H9 (cell line): Measurements from ENCODE around the gene ENKD1. TPM values are rescaled to one million over a fixed set of nuclear protein-coding genes. Genes with fewer than 3 reads are reported as not detected.

Experiments used
- DNase-seq: peaks from one replicate; pipeline ENCODE4 v3.0.0-alpha.2; 2017
- H2AFZ ChIP-seq: one replicate; pipeline ENCODE4 v1.6.1; 2013; ENCODE audit warnings: mild to moderate bottlenecking, low read length, control low read depth, moderate library complexity
- H2AK5ac ChIP-seq: 2 replicates; pipeline ENCODE4 v1.6.1; 2013; ENCODE audit warnings: low read length, control low read depth, mixed read lengths; ENCODE audit not compliant: insufficient read length
- H2BK120ac ChIP-seq: one replicate; pipeline ENCODE4 v1.6.1; 2013; ENCODE audit warnings: low read depth, mild to moderate bottlenecking, low read length, control low read depth, inconsistent platforms; ENCODE audit not compliant: poor library complexity, severe bottlenecking
- H2BK12ac ChIP-seq: 2 replicates; pipeline ENCODE4 v1.6.1; 2013; ENCODE audit warnings: low read length, control low read depth, mixed read lengths, low read depth; ENCODE audit not compliant: insufficient read length
- H2BK15ac ChIP-seq: 2 replicates; pipeline ENCODE4 v1.6.1; 2013; ENCODE audit warnings: low read depth, low read length, control low read depth
- H2BK20ac ChIP-seq: one replicate; pipeline ENCODE4 v1.6.1; 2013; ENCODE audit warnings: low read depth, mild to moderate bottlenecking, low read length, control low read depth, inconsistent platforms; ENCODE audit not compliant: poor library complexity, severe bottlenecking
- H2BK5ac ChIP-seq: 2 replicates; pipeline ENCODE4 v1.6.1; 2013; ENCODE audit warnings: low read length, control low read depth, mixed read lengths; ENCODE audit not compliant: insufficient read length
- H3K14ac ChIP-seq: 2 replicates; pipeline ENCODE4 v1.6.1; 2013; ENCODE audit warnings: low read length, control low read depth; ENCODE audit not compliant: insufficient read depth
- H3K18ac ChIP-seq: 2 replicates; pipeline ENCODE4 v1.6.1; 2013; ENCODE audit warnings: low read depth, mild to moderate bottlenecking, mixed read lengths, low read length, control low read depth; ENCODE audit not compliant: insufficient read length
- H3K23ac ChIP-seq: 2 replicates; pipeline ENCODE4 v1.6.1; 2013; ENCODE audit warnings: low read length, control low read depth, mixed read lengths, low read depth; ENCODE audit not compliant: insufficient read length
- H3K23me2 ChIP-seq: 2 replicates; pipeline ENCODE4 v1.6.1; 2013; ENCODE audit warnings: low read depth, mild to moderate bottlenecking, mixed read lengths, low read length, control low read depth; ENCODE audit not compliant: insufficient read length, poor library complexity, severe bottlenecking
- H3K27ac ChIP-seq: 2 replicates; pipeline ENCODE4 v1.5.1; 2013; ENCODE audit warnings: low read length, control low read depth, mixed read lengths, low read depth; ENCODE audit not compliant: insufficient read length
- H3K27me3 ChIP-seq: 2 replicates; pipeline ENCODE4 v1.6.1; 2013; ENCODE audit warnings: low read length, control low read depth, inconsistent platforms; ENCODE audit not compliant: insufficient read depth
- H3K4ac ChIP-seq: 2 replicates; pipeline ENCODE4 v1.6.1; 2013; ENCODE audit warnings: low read depth, mild to moderate bottlenecking, control low read depth, inconsistent platforms, low read length, moderate library complexity
- H3K4me1 ChIP-seq: 2 replicates; pipeline ENCODE4 v1.6.1; 2013; ENCODE audit warnings: low read length, control low read depth, inconsistent platforms; ENCODE audit not compliant: insufficient read depth
- H3K4me2 ChIP-seq: 2 replicates; pipeline ENCODE4 v1.6.1; 2013; ENCODE audit warnings: low read length, control low read depth, mixed read lengths; ENCODE audit not compliant: insufficient read length, insufficient read depth
- H3K56ac ChIP-seq: 2 replicates; pipeline ENCODE4 v1.6.1; 2013; ENCODE audit warnings: low read depth, mild to moderate bottlenecking, mixed read lengths, low read length, control low read depth; ENCODE audit not compliant: insufficient read length
- H3K79me1 ChIP-seq: 2 replicates; pipeline ENCODE4 v1.6.1; 2013; ENCODE audit warnings: low read depth, mild to moderate bottlenecking, moderate library complexity, low read length, control low read depth, inconsistent platforms; ENCODE audit not compliant: insufficient read depth, poor library complexity, severe bottlenecking
- H3K79me2 ChIP-seq: 2 replicates; pipeline ENCODE4 v1.6.1; 2013; ENCODE audit warnings: low read length, control low read depth, inconsistent platforms; ENCODE audit not compliant: insufficient read depth
- H3K9ac ChIP-seq: 2 replicates; pipeline ENCODE4 v1.6.1; 2013; ENCODE audit warnings: low read length, control low read depth, mixed read lengths; ENCODE audit not compliant: insufficient read length; ENCODE audit errors: extremely low read depth
- H3K9me3 ChIP-seq: one replicate; pipeline ENCODE4 v1.6.1; 2013; ENCODE audit warnings: low read depth, low read length, inconsistent platforms; ENCODE audit not compliant: control insufficient read depth
- H3T11ph ChIP-seq: one replicate; pipeline ENCODE4 v1.6.1; 2013; ENCODE audit warnings: mild to moderate bottlenecking, low read length, control low read depth, inconsistent platforms
- H4K20me1 ChIP-seq: one replicate; pipeline ENCODE4 v1.6.1; 2013; ENCODE audit not compliant: control insufficient read depth, insufficient read length, insufficient read depth
- H4K5ac ChIP-seq: 2 replicates; pipeline ENCODE4 v1.6.1; 2013; ENCODE audit warnings: low read depth, mild to moderate bottlenecking, mixed read lengths, low read length, control low read depth; ENCODE audit not compliant: insufficient read length
- H4K8ac ChIP-seq: replicated peaks from 2 replicates; pipeline ENCODE4 v1.6.1; 2013; ENCODE audit warnings: low read length, control low read depth, mixed read lengths, low read depth; ENCODE audit not compliant: insufficient read length
- H4K91ac ChIP-seq: 2 replicates; pipeline ENCODE4 v1.6.1; 2013; ENCODE audit warnings: low read depth, mild to moderate bottlenecking, moderate library complexity, mixed read lengths, low read length, control low read depth; ENCODE audit not compliant: insufficient read length
- H3K27ac Mint-ChIP-seq, 3 experiments: 2 replicates in 2 of 3; 3 replicates in 1 of 3; pipeline ENCODE4 v1.8.0; 2020 to 2021; ENCODE audit warnings: mixed read lengths in 3 of 3, mild to moderate bottlenecking in 1 of 3, moderate library complexity in 1 of 3
- H3K27me3 Mint-ChIP-seq: 2 replicates; pipeline ENCODE4 v1.8.0; 2021; ENCODE audit warnings: low read depth, mild to moderate bottlenecking, moderate library complexity, mixed read lengths
- H3K36me3 Mint-ChIP-seq, 3 experiments: 2 replicates in 2 of 3; 3 replicates in 1 of 3; pipeline ENCODE4 v1.8.0; 2020 to 2021; ENCODE audit warnings: low read depth in 3 of 3, mixed read lengths in 3 of 3; ENCODE audit not compliant: insufficient read depth in 1 of 3
- H3K4me1 Mint-ChIP-seq, 2 experiments: 2 replicates each; pipeline ENCODE4 v1.8.0; 2020; ENCODE audit warnings: mixed read lengths in 2 of 2
- H3K4me3 Mint-ChIP-seq, 2 experiments: 2 replicates in 1 of 2; 3 replicates in 1 of 2; pipeline ENCODE4 v1.8.0; 2020 to 2021; ENCODE audit warnings: mild to moderate bottlenecking in 2 of 2, mixed read lengths in 2 of 2, moderate library complexity in 1 of 2
- H3K9me3 Mint-ChIP-seq, 2 experiments: 2 replicates in 1 of 2; 3 replicates in 1 of 2; pipeline ENCODE4 v1.8.0; 2020; ENCODE audit warnings: mild to moderate bottlenecking in 2 of 2, mixed read lengths in 2 of 2, moderate library complexity in 1 of 2
- WGBS: extraction: QIAGEN DNeasy Blood & Tissue Kit; methylation state at CpG from one replicate; pipeline ENCODE4 v1.1.7; 2013; ENCODE audit warnings: missing lambda C conversion rate, low lambda C conversion rate, mixed read lengths; ENCODE audit not compliant: insufficient read length; ENCODE audit errors: extremely low coverage; 5-methylcytosine and 5-hydroxymethylcytosine counted together
- total RNA-seq: library from RNA; stranded (reverse); gene quantifications from 2 replicates; pipeline ENCODE4 v1.2.1, GENCODE V29; 2021
- TF ChIP-seq, protein P1 (sequence below): fragments of 200-600 bp; sonication (generic); conservative IDR thresholded peaks from 3 replicates; pipeline ENCODE4 v1.8.0; 2021; ENCODE audit warnings: antibody characterized with exemption, mild to moderate bottlenecking

The ENKD1 gene
- total RNA-seq, 1 experiment from 2014 or later: 9.5 TPM

DNA sequence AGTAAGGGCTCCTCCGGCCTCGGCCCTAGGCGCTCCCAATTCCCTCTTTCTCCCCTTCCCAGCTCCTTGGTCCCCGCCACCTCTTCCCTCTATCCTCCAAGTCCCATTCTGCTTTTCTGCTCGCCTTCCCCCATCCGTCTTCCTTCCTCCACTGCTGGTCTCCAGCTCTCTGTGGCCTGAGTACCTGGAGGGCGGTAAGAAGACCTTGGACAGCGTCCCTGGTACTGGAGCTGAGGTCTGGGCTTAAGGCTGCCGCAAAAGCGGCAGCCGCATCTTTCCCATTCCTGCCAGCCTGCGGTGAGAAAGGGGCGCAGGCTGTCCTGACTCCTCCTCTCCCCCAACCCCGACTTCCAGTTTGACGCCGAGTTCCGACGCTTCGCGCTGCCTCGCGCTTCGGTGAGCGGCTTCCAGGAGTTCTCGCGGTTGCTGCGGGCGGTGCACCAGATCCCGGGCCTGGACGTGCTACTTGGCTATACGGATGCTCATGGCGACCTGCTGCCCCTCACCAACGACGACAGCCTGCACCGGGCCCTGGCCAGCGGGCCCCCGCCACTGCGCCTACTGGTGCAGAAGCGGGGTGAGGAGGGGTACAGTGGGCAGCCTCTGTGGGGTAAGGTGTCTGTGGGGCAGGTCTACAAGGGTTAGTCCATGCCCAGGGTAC is 5.3 kb downstream of the ENKD1 start:
- WGBS: no CpG with 5 or more reads among the region's 39 CpGs
- Histone ChIP-seq H3K56ac (no peak overlapping the region), H3T11ph (no peak overlapping the region), H3K23ac (no peak overlapping the region), H3K23me2 (peaks cover 15% of the 10 kb centered on the region), H4K8ac (no peak overlapping the region), H3K9ac (no peak overlapping the region), H3K14ac (no peak overlapping the region), H3K4me2 (peak overlapping the region; percentile 57), H3K27me3 (no peaks in the 10 kb centered on the region), H2BK5ac (no peak overlapping the region), H3K18ac (peak overlapping the region; percentile 15), H4K5ac (no peak overlapping the region), H3K9me3 (no peaks in the 10 kb centered on the region), H3K27ac (no peak overlapping the region), H2BK12ac (no peak overlapping the region), H3K4me1 (no peaks in the 10 kb centered on the region), H4K20me1 (no peaks in the 10 kb centered on the region), H4K91ac (no peak overlapping the region), H2BK120ac (no peak overlapping the region), H2AK5ac (no peak overlapping the region), H2BK20ac (no peak overlapping the region), H2BK15ac (no peak overlapping the region), H3K79me1 (no peaks in the 10 kb centered on the region), H3K4ac (no peak overlapping the region), H2AFZ (no peak overlapping the region), H3K79me2 (no peaks in the 10 kb centered on the region)
- DNase-seq: peak; percentile 79
- Mint-ChIP-seq H3K27ac (peak overlapping the region; percentile 79 to 96 (median 93); a peak in 5 of 7 replicates), H3K9me3 (no peaks in the 10 kb centered on the region), H3K27me3 (peaks cover 2% of the 10 kb centered on the region), H3K4me3 (peak overlapping the region; percentile 85 to 91), H3K4me1 (peaks cover 14 to 28% of the 10 kb centered on the region in 2 experiments), H3K36me3 (peaks cover 7 to 19% (median 8%) of the 10 kb centered on the region in 3 experiments; a peak in 5 of 7 replicates)
- TF ChIP-seq, protein P1, sequence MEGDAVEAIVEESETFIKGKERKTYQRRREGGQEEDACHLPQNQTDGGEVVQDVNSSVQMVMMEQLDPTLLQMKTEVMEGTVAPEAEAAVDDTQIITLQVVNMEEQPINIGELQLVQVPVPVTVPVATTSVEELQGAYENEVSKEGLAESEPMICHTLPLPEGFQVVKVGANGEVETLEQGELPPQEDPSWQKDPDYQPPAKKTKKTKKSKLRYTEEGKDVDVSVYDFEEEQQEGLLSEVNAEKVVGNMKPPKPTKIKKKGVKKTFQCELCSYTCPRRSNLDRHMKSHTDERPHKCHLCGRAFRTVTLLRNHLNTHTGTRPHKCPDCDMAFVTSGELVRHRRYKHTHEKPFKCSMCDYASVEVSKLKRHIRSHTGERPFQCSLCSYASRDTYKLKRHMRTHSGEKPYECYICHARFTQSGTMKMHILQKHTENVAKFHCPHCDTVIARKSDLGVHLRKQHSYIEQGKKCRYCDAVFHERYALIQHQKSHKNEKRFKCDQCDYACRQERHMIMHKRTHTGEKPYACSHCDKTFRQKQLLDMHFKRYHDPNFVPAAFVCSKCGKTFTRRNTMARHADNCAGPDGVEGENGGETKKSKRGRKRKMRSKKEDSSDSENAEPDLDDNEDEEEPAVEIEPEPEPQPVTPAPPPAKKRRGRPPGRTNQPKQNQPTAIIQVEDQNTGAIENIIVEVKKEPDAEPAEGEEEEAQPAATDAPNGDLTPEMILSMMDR: no peak
